K562 (cell line): ENCODE data around the gene TDG. TPM values are rescaled to one million over a fixed set of nuclear protein-coding genes. Genes with fewer than 3 reads are reported as not detected.

Source experiments
- CEBPZ ChIP-seq: fragments of 150-350 bp; IDR thresholded peaks from 2 replicates; pipeline ENCODE4 v1.6.1; 2014; ENCODE audit warnings: low read depth, mild to moderate bottlenecking, low read length, borderline replicate concordance
- DACH1 ChIP-seq: fragments of 450-650 bp; IDR thresholded peaks from 2 replicates; pipeline ENCODE4 v1.6.1; 2018; ENCODE audit not compliant: partially characterized antibody
- ELF4 ChIP-seq: fragments of 450-650 bp; formaldehyde crosslinking; IDR thresholded peaks from 2 replicates; pipeline ENCODE4 v1.4.0; 2022; ENCODE audit warnings: missing genetic modification characterization
- EP400 ChIP-seq: fragments of 450-650 bp; IDR thresholded peaks from 2 replicates; pipeline ENCODE4 v1.6.1; 2017; ENCODE audit warnings: antibody characterized with exemption, mild to moderate bottlenecking, moderate library complexity
- FOXJ2 ChIP-seq: fragments of 200-800 bp; sonication (Bioruptor generic); IDR thresholded peaks from 2 replicates; pipeline ENCODE4 v1.6.1; 2016; ENCODE audit warnings: missing genetic modification characterization, missing compliant biosample characterization
- FOXK2 ChIP-seq, 2 experiments: fragments of 450-650 bp; IDR thresholded peaks in 1 of 2; conservative IDR thresholded peaks in 1 of 2; 2 replicates each; pipeline ENCODE4 v1.6.1; 2016; ENCODE audit warnings: low read depth in 2 of 2, mild to moderate bottlenecking in 1 of 2
- HDAC1 ChIP-seq, 2 experiments: fragments of 450-650 bp; IDR thresholded peaks; 2 replicates each; pipeline ENCODE4 v1.6.1; 2016 to 2017; ENCODE audit warnings: inconsistent platforms in 1 of 2, mild to moderate bottlenecking in 1 of 2, moderate library complexity in 1 of 2
- KAT8 ChIP-seq: fragments of 450-650 bp; IDR thresholded peaks from 2 replicates; pipeline ENCODE4 v1.6.1; 2016; ENCODE audit warnings: low read depth, mild to moderate bottlenecking
- KLF6 ChIP-seq: fragments of 250-450 bp; sonication (Bioruptor Pico); IDR thresholded peaks from 2 replicates; pipeline ENCODE4 v1.4.0; 2020; ENCODE audit warnings: mild to moderate bottlenecking, moderate library complexity, borderline replicate concordance
- MIER1 ChIP-seq: fragments of 450-650 bp; IDR thresholded peaks from 2 replicates; pipeline ENCODE4 v1.6.1; 2016; ENCODE audit warnings: antibody characterized with exemption, mild to moderate bottlenecking, low read depth
- NFIC ChIP-seq: fragments of 450-650 bp; IDR thresholded peaks from 2 replicates; pipeline ENCODE4 v1.6.1; 2017; ENCODE audit warnings: mild to moderate bottlenecking, inconsistent platforms
- NR1H2 ChIP-seq: sonication (generic); formaldehyde crosslinking; IDR thresholded peaks from 2 replicates; pipeline ENCODE4 v1.4.0; 2020; ENCODE audit warnings: mild to moderate bottlenecking, missing genetic modification reagents
- SMARCB1 ChIP-seq: IDR thresholded peaks from 2 replicates; pipeline ENCODE4 v1.6.1; 2011; ENCODE audit warnings: improper control_type of control experiment, low read depth; ENCODE audit not compliant: insufficient read length
- SRSF7 ChIP-seq: fragments of 200-400 bp; formaldehyde crosslinking; optimal IDR thresholded peaks from 2 replicates; pipeline ENCODE3; 2017; ENCODE audit warnings: mild to moderate bottlenecking, low read depth, low read length
- TAF7 ChIP-seq: fragments of 450-650 bp; IDR thresholded peaks from 2 replicates; pipeline ENCODE4 v1.6.1; 2016; ENCODE audit warnings: missing genetic modification characterization, missing compliant biosample characterization
- TARDBP ChIP-seq: fragments of 450-650 bp; IDR thresholded peaks from 2 replicates; pipeline ENCODE4 v1.6.1; 2016
- THRA ChIP-seq: fragments of 450-650 bp; IDR thresholded peaks from 2 replicates; pipeline ENCODE4 v1.6.1; 2017; ENCODE audit warnings: mild to moderate bottlenecking, moderate library complexity
- ZBED1 ChIP-seq: IDR thresholded peaks from 2 replicates; pipeline ENCODE4 v1.6.1; 2014
- ZNF184 ChIP-seq: sonication (generic); formaldehyde crosslinking; IDR thresholded peaks from 2 replicates; pipeline ENCODE4 v1.5.0; 2020; ENCODE audit warnings: missing genetic modification reagents
- ZNF311 ChIP-seq: fragments of 250-450 bp; sonication (Bioruptor Pico); IDR thresholded peaks from 2 replicates; pipeline ENCODE4 v1.4.0; 2020; ENCODE audit warnings: mild to moderate bottlenecking, moderate library complexity
- polyA plus RNA-seq, 8 experiments: library from polyadenylated mRNA; depleted of rRNA in 4 of 8; stranded (reverse) in 5 of 8; unstranded in 3 of 8; fragments of >200 nt; fragmentation: Nextera tagmentation in 2 of 8; fragmentation: Illumina TruSeq in 1 of 8; extraction: Ambion mirVana in 2 of 8; extraction: Trizol in 1 of 8; gene quantifications; 2 replicates each; pipeline versions ENCODE4 v1.2.1 to v1.2.3, GENCODE V29; 2011 to 2014; ENCODE audit warnings: inconsistent platforms in 1 of 8, missing spikeins in 1 of 8
- total RNA-seq, 7 experiments: library from RNA; depleted of rRNA in 6 of 7; stranded (reverse); fragments of >200 nt in 6 of 7; fragmentation: Illumina TruSeq in 2 of 7; extraction: Trizol in 2 of 7; gene quantifications; 2 replicates each; pipeline versions ENCODE4 v1.2.1 to v1.2.3, GENCODE V29; 2011 to 2021; ENCODE audit warnings: low replicate concordance in 1 of 7

Gene TDG
- total and polyA plus RNA-seq, 9 of the 15 experiments (the other 6 are each of a cell fraction or from before 2014, with no cell fraction given): 37.6 to 77.2 (median 64.0) TPM

- TF ChIP-seq MIER1: no peak
- TF ChIP-seq KAT8: no peak
- no peak for TF ChIP-seq KLF6 (CRISPR knock-in tag)
- TF ChIP-seq SMARCB1: no peak
- 0 out of 2 replicates have a peak, but pooled peaks have one; percentile 1 for TF ChIP-seq NFIC
- no peak for TF ChIP-seq ZNF184 (CRISPR knock-in tag)
- TF ChIP-seq HDAC1 (IDR thresholded peaks at IDR 0.05): peak in 1 of 2 experiments; percentile 15; a peak in 1 of 4 replicates
- TF ChIP-seq TAF7 (tag): no peak
- no peak for TF ChIP-seq THRA
- no peak for TF ChIP-seq ZNF311
- TF ChIP-seq ELF4: no peak
- no peak for TF ChIP-seq EP400
- no peak for TF ChIP-seq CEBPZ
- TF ChIP-seq DACH1: no peak
- TF ChIP-seq SRSF7: no peak
- no peak for TF ChIP-seq FOXJ2 (tag)
- TF ChIP-seq TARDBP: no peak
- no peak for TF ChIP-seq NR1H2
- no peak for TF ChIP-seq FOXK2 (conservative IDR thresholded peaks at IDR 0.05 in 1 of 2, IDR thresholded peaks at IDR 0.05 in 1 of 2; ENCODE audit: low read depth in 2 of 2)
- no peak for TF ChIP-seq ZBED1
Observed at GRCh38 chr12:103930787-103931735, 34.6 kb upstream of the TDG start (continued).
